A673 (cell line): ENCODE results near the gene CDC40.

ENCODE experiments used
- EZH2 ChIP-seq: fragments of 200-600 bp; sonication (generic); IDR thresholded peaks from 2 replicates; pipeline ENCODE4 v1.6.1; 2017; ENCODE audit warnings: borderline replicate concordance, low read depth, mild to moderate bottlenecking, mixed read lengths, antibody characterized with exemption, low read length; ENCODE audit not compliant: poor library complexity, severe bottlenecking
- TF ChIP-seq, protein P1 (sequence below): fragments of 300-800, 200-600 bp; sonication (generic); conservative IDR thresholded peaks from 2 replicates; pipeline ENCODE4 v1.5.1; 2017; ENCODE audit warnings: low read depth, mild to moderate bottlenecking, antibody characterized with exemption, low read length, moderate library complexity, mixed read lengths

DNA sequence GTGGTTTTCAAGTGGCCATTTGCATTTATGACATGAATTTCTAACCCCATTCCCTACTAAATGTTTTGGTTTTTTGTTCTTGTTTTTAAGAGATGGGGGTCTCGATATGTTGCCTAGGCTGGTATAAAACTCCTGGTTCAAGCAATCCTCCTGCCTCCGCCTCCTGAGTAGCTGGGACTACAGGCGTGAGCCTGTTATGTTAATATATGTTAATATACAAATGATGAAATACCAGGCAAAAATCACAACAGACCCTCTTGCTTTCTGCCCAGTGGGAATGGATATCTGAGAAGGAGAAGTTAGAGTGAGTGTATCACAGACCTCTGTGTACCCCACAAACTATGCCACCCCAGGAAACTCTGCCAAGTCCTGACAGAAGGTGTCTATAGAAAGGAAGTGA lies 66.2 kb downstream of the CDC40 start:
- TF ChIP-seq, protein P1, sequence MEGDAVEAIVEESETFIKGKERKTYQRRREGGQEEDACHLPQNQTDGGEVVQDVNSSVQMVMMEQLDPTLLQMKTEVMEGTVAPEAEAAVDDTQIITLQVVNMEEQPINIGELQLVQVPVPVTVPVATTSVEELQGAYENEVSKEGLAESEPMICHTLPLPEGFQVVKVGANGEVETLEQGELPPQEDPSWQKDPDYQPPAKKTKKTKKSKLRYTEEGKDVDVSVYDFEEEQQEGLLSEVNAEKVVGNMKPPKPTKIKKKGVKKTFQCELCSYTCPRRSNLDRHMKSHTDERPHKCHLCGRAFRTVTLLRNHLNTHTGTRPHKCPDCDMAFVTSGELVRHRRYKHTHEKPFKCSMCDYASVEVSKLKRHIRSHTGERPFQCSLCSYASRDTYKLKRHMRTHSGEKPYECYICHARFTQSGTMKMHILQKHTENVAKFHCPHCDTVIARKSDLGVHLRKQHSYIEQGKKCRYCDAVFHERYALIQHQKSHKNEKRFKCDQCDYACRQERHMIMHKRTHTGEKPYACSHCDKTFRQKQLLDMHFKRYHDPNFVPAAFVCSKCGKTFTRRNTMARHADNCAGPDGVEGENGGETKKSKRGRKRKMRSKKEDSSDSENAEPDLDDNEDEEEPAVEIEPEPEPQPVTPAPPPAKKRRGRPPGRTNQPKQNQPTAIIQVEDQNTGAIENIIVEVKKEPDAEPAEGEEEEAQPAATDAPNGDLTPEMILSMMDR = no peak
- TF ChIP-seq EZH2 = no peak
